Panc1 (cell line): ENCODE results near the gene NELFB. TPM values are rescaled to one million over a fixed set of nuclear protein-coding genes. Genes with fewer than 3 reads are reported as not detected.

Experiments
- ATAC-seq: fragments of 200-7000 bp; cut with Tn5 transposase; 2 replicates; pipeline ENCODE4 v1.9.1; 2020; ENCODE audit warnings: mild to moderate bottlenecking, moderate library complexity
- BruUV-seq: library from RNA; stranded (reverse); fragments of 400-500 nt; replicated peaks from 2 replicates; lab custom pipeline; 2021; lab: Mats Ljungman, UMichigan
- CTCF ChIA-PET: fragments of 300-600 bp; sonication (Branson Sonifier 250); formaldehyde crosslinking; loops from one replicate; lab custom pipeline; 2022; ENCODE audit warnings: antibody characterized with exemption; lab: Charles Lee
- POLR2A ChIA-PET: fragments of 300-600 bp; sonication (Branson Sonifier 250); formaldehyde crosslinking; loops from one replicate; lab custom pipeline; 2022; ENCODE audit warnings: antibody characterized with exemption; lab: Charles Lee
- DNase-seq: peaks from one replicate; pipeline ENCODE4 v3.0.0-alpha.2; 2010; ENCODE audit warnings: low read depth, low spot score
- H3K27ac ChIP-seq: 2 replicates; pipeline ENCODE4 v1.5.1; 2011; ENCODE audit warnings: mild to moderate bottlenecking, low read length, inconsistent platforms
- H3K27me3 ChIP-seq: fragments of 200-500 bp; sonication (Bioruptor generic); 2 replicates; pipeline ENCODE4 v1.6.0; 2014; ENCODE audit warnings: low read length, inconsistent platforms; ENCODE audit not compliant: control insufficient read depth, insufficient read depth
- H3K36me3 ChIP-seq: fragments of 200-500 bp; sonication (Bioruptor generic); 2 replicates; pipeline ENCODE4 v1.5.1; 2014; ENCODE audit warnings: inconsistent platforms, mild to moderate bottlenecking, low read length, moderate library complexity; ENCODE audit not compliant: control insufficient read depth, insufficient read depth
- H3K4me1 ChIP-seq: 2 replicates; pipeline ENCODE4 v1.5.1; 2011; ENCODE audit warnings: inconsistent platforms, mild to moderate bottlenecking, low read length, moderate library complexity; ENCODE audit not compliant: control insufficient read depth, insufficient read depth
- H3K4me3 ChIP-seq, 2 experiments: 2 replicates each; pipeline ENCODE4 v1.5.1; 2011 to 2012; ENCODE audit warnings: low read depth in 2 of 2, low read length in 2 of 2, mild to moderate bottlenecking in 2 of 2, inconsistent platforms in 1 of 2, moderate library complexity in 1 of 2
- H3K9me3 ChIP-seq: fragments of 200-500 bp; sonication (Bioruptor generic); 2 replicates; pipeline ENCODE4 v1.5.1; 2014; ENCODE audit warnings: low read depth, mild to moderate bottlenecking, inconsistent platforms, low read length, moderate library complexity; ENCODE audit not compliant: control insufficient read depth, insufficient read depth
- CTCF ChIP-seq: fragments of 450-650 bp; IDR thresholded peaks from 2 replicates; pipeline ENCODE4 v1.5.1; 2017; ENCODE audit warnings: mild to moderate bottlenecking
- POLR2AphosphoS5 ChIP-seq: IDR thresholded peaks from 2 replicates; pipeline ENCODE4 v1.6.1; 2012; ENCODE audit warnings: mild to moderate bottlenecking, low read depth, low read length, moderate library complexity
- REST ChIP-seq, 2 experiments: IDR thresholded peaks; 2 replicates each; pipeline ENCODE4 v1.6.1; 2011 to 2012; ENCODE audit warnings: low read depth in 2 of 2, control low read depth in 1 of 2, low read length in 1 of 2, mild to moderate bottlenecking in 1 of 2, moderate library complexity in 1 of 2; ENCODE audit not compliant: insufficient read depth in 1 of 2
- SIN3A ChIP-seq: IDR thresholded peaks from 2 replicates; pipeline ENCODE4 v1.6.1; 2012; ENCODE audit warnings: low read depth, mild to moderate bottlenecking, low read length, moderate library complexity, borderline replicate concordance; ENCODE audit not compliant: insufficient read depth
- TCF7L2 ChIP-seq: IDR thresholded peaks from 2 replicates; pipeline ENCODE4 v1.6.1; 2011; ENCODE audit warnings: mild to moderate bottlenecking, low read depth, low read length, inconsistent platforms
- in situ Hi-C: cut with HindIII; loops from 2 replicates; pipeline ENCODE4 v1.10.0; 2016; ENCODE audit warnings: low sequenced_read_pairs, low pct_unique_long_range_greater_than_20kb
- intact Hi-C: fragments of 100-400 bp; cut with micrococcal nuclease; formaldehyde crosslinking; loops from one replicate; pipeline ENCODE4 v1.10.0; 2022; ENCODE audit not compliant: unreplicated experiment
- total RNA-seq: library from RNA; stranded (reverse); gene quantifications from one replicate; pipeline ENCODE4 v1.2.1, GENCODE V29; 2021; ENCODE audit not compliant: unreplicated experiment

Gene NELFB
- total RNA-seq, 1 experiment from 2014 or later = 62.4 TPM

- CTCF ChIA-PET = interaction anchor here (0.6 kb wide), 1 partner anchor 19 kb away, joined by 4 read pairs; no protein-coding TSS in a partner anchor
- DNase-seq (no peak), ATAC-seq (no peak)
- BruUV-seq = no TSS peak
- Histone ChIP-seq H3K36me3 (no peaks in the 10 kb centered on the region), H3K4me3 (no peak overlapping the region), H3K27ac (no peak overlapping the region), H3K27me3 (no peaks in the 10 kb centered on the region), H3K4me1 (peaks cover 14% of the 10 kb centered on the region), H3K9me3 (no peaks in the 10 kb centered on the region)
- POLR2A ChIA-PET = interaction anchor here (0.7 kb wide), 1 partner anchor 97 kb away, joined by 11 read pairs; no protein-coding TSS in a partner anchor
- TF ChIP-seq POLR2AphosphoS5 (no peak), SIN3A (no peak), TCF7L2 (no peak), CTCF (no peak), REST (IDR thresholded peaks at IDR 0.05; ENCODE audit: insufficient read depth in 1 of 2, low read depth in 2 of 2, low read length in 1 of 2) (no peak)
- in situ Hi-C loops = no loop called here
- intact Hi-C loops = loop anchor here (10.0 kb wide), 1 partner anchor 132 kb away; the partner anchor contains the start of genes EXD3 and NOXA1
These were observed 38.0 kb downstream of the NELFB start for GRCh38 chr9:137293094-137293481.

DNA sequence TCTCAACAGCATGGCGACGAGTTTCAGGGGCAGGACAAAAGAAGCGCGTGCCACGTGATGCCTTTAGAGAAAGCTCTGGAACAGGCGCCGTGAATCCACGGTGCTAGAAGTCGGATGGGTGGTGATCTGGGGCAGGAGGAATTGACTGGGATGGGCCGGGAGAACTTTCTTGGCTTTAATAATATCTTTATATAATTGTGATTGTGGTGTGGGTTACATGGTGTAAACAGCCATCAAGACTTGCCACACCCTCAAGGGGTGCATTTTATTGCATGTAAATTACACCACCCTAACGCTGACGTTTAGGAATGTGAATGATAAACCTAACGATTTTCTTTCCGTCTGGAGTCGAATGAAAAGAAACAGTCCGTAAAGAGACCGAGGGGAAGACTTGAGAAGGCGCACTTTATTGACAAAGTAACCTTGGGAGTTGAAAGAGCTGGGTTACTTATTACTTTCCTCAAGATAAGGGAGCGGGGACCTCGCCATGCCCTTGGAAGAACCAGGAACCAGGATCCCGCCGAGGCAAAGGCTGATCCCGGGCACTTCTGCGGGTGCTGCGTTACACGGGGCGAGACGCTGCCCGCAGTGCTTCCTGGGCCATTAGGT lies 38.5 kb downstream of the NELFB start:
- DNase-seq = no peak
- H3K4me1 ChIP-seq = peaks cover 17% of the 10 kb centered on the region
- POLR2A ChIA-PET = no interaction called here
- no TSS peak for BruUV-seq
- no peaks in the 10 kb centered on the region for H3K9me3 ChIP-seq
- H3K27ac ChIP-seq = no peak overlapping the region
- CTCF ChIA-PET = no interaction called here
- H3K36me3 ChIP-seq = no peaks in the 10 kb centered on the region
- intact Hi-C loops (loop anchor here (10.0 kb wide), 1 partner anchor 131 kb away; the partner anchor contains the start of genes EXD3 and NOXA1), in situ Hi-C loops (no loop called here)
- TF ChIP-seq TCF7L2 (no peak), POLR2AphosphoS5 (no peak), REST (IDR thresholded peaks at IDR 0.05; ENCODE audit: insufficient read depth in 1 of 2, low read depth in 2 of 2, low read length in 1 of 2) (no peak), CTCF (no peak), SIN3A (no peak)
- H3K4me3 ChIP-seq = no peak overlapping the region
- no peak for ATAC-seq
- no peaks in the 10 kb centered on the region for H3K27me3 ChIP-seq
